Measurements from ENCODE around the gene TNN.

- no peak for TF ChIP-seq CTCF (conservative IDR thresholded peaks at IDR 0.05)
- no peak for TF ChIP-seq ZFX (IDR thresholded peaks at IDR 0.05)
Observed at GRCh38 chr1:175120511-175120910, 52.9 kb downstream of the TNN start.
